K562 (cell line): ENCODE measurements around the gene SLC12A9. TPM values are rescaled to one million over a fixed set of nuclear protein-coding genes. Genes with fewer than 3 reads are reported as not detected.

ENCODE experiments used
- CREB1 ChIP-seq, 2 experiments: sonication (generic) in 1 of 2; formaldehyde crosslinking in 1 of 2; IDR thresholded peaks; 2 replicates each; pipeline versions ENCODE4 v1.6.1 to v1.8.0; 2012 to 2022; ENCODE audit warnings: inconsistent platforms in 1 of 2, mild to moderate bottlenecking in 1 of 2, missing genetic modification reagents in 1 of 2, moderate library complexity in 1 of 2
- ELF1 ChIP-seq: fragments of 200-800 bp; sonication (Bioruptor generic); IDR thresholded peaks from 2 replicates; pipeline ENCODE4 v1.6.1; 2016; ENCODE audit warnings: missing genetic modification characterization, missing compliant biosample characterization
- ETV5 ChIP-seq: sonication (generic); formaldehyde crosslinking; IDR thresholded peaks from 2 replicates; pipeline ENCODE4 v1.4.0; 2020; ENCODE audit warnings: low read depth, mild to moderate bottlenecking, missing genetic modification reagents
- FIP1L1 ChIP-seq: fragments of 200-400 bp; formaldehyde crosslinking; IDR thresholded peaks from 2 replicates; pipeline ENCODE4 v1.6.1; 2018; ENCODE audit warnings: mild to moderate bottlenecking, low read depth, low read length; ENCODE audit not compliant: poor library complexity, severe bottlenecking
- FOXJ3 ChIP-seq: sonication (generic); formaldehyde crosslinking; IDR thresholded peaks from 2 replicates; pipeline ENCODE4 v1.4.0; 2020; ENCODE audit warnings: mild to moderate bottlenecking, missing genetic modification reagents
- FOXP4 ChIP-seq: sonication (generic); formaldehyde crosslinking; IDR thresholded peaks from 2 replicates; pipeline ENCODE4 v1.8.0; 2022; ENCODE audit warnings: mild to moderate bottlenecking, missing genetic modification reagents, borderline replicate concordance
- MIER1 ChIP-seq: fragments of 450-650 bp; IDR thresholded peaks from 2 replicates; pipeline ENCODE4 v1.6.1; 2016; ENCODE audit warnings: antibody characterized with exemption, mild to moderate bottlenecking, low read depth
- MYC ChIP-seq, 2 experiments: fragments of 250-450 bp in 1 of 2; sonication (Bioruptor Pico) in 1 of 2; IDR thresholded peaks; 2 replicates each; pipeline versions ENCODE4 v1.5.1 to v1.6.1; 2012 to 2021; ENCODE audit warnings: low read depth in 2 of 2, borderline replicate concordance in 1 of 2, improper control_type of control experiment in 1 of 2, low read length in 1 of 2, mild to moderate bottlenecking in 1 of 2, moderate library complexity in 1 of 2
- NFIC ChIP-seq: fragments of 450-650 bp; IDR thresholded peaks from 2 replicates; pipeline ENCODE4 v1.6.1; 2017; ENCODE audit warnings: mild to moderate bottlenecking, inconsistent platforms
- POLR3G ChIP-seq: IDR thresholded peaks from 2 replicates; pipeline ENCODE4 v1.6.1; 2011; ENCODE audit not compliant: insufficient read length, insufficient replicate concordance; ENCODE audit errors: extremely low read depth
- ZBED1 ChIP-seq: IDR thresholded peaks from 2 replicates; pipeline ENCODE4 v1.6.1; 2014
- ZBTB1 ChIP-seq: sonication (generic); formaldehyde crosslinking; IDR thresholded peaks from 2 replicates; pipeline ENCODE4 v1.8.1; 2023; ENCODE audit warnings: missing genetic modification reagents, low read depth, mild to moderate bottlenecking, borderline replicate concordance
- ZBTB17 ChIP-seq: fragments of 450-650 bp; formaldehyde crosslinking; IDR thresholded peaks from 2 replicates; pipeline ENCODE4 v1.4.0; 2020; ENCODE audit warnings: mild to moderate bottlenecking
- ZNF121 ChIP-seq: sonication (generic); formaldehyde crosslinking; conservative IDR thresholded peaks from 2 replicates; pipeline ENCODE4 v1.8.0; 2022; ENCODE audit warnings: missing genetic modification reagents
- ZNF133 ChIP-seq: fragments of 250-450 bp; sonication (Bioruptor Pico); IDR thresholded peaks from 2 replicates; pipeline ENCODE4 v1.4.0; 2020; ENCODE audit warnings: mild to moderate bottlenecking
- ZNF41 ChIP-seq: fragments of 250-450 bp; sonication (Bioruptor Pico); conservative IDR thresholded peaks from 2 replicates; pipeline ENCODE4 v1.4.0; 2020; ENCODE audit warnings: mild to moderate bottlenecking
- ZNF785 ChIP-seq: fragments of 250-450 bp; sonication (Bioruptor Pico); IDR thresholded peaks from 2 replicates; pipeline ENCODE4 v1.4.0; 2020; ENCODE audit warnings: mild to moderate bottlenecking
- polyA plus RNA-seq, 8 experiments: library from polyadenylated mRNA; depleted of rRNA in 4 of 8; stranded (reverse) in 5 of 8; unstranded in 3 of 8; fragments of >200 nt; fragmentation: Nextera tagmentation in 2 of 8; fragmentation: Illumina TruSeq in 1 of 8; extraction: Ambion mirVana in 2 of 8; extraction: Trizol in 1 of 8; gene quantifications; 2 replicates each; pipeline versions ENCODE4 v1.2.1 to v1.2.3, GENCODE V29; 2011 to 2014; ENCODE audit warnings: inconsistent platforms in 1 of 8, missing spikeins in 1 of 8
- total RNA-seq, 7 experiments: library from RNA; depleted of rRNA in 6 of 7; stranded (reverse); fragments of >200 nt in 6 of 7; fragmentation: Illumina TruSeq in 2 of 7; extraction: Trizol in 2 of 7; gene quantifications; 2 replicates each; pipeline versions ENCODE4 v1.2.1 to v1.2.3, GENCODE V29; 2011 to 2021; ENCODE audit warnings: low replicate concordance in 1 of 7
- TF ChIP-seq, protein P1 (sequence below): sonication (generic); formaldehyde crosslinking; IDR thresholded peaks from 2 replicates; pipeline ENCODE4 v1.8.0; 2022; ENCODE audit warnings: missing genetic modification reagents, mild to moderate bottlenecking, moderate library complexity, borderline replicate concordance
- TF ChIP-seq, protein P2 (sequence below), 2 experiments: fragments of 450-650 bp in 1 of 2; sonication (generic) in 1 of 2; formaldehyde crosslinking in 1 of 2; IDR thresholded peaks in 1 of 2; conservative IDR thresholded peaks in 1 of 2; 2 replicates each; pipeline versions ENCODE4 v1.6.1 to v1.8.1; 2016 to 2023; ENCODE audit warnings: mild to moderate bottlenecking in 2 of 2, moderate library complexity in 2 of 2, inconsistent platforms in 1 of 2, missing genetic modification reagents in 1 of 2
- TF ChIP-seq, protein P3 (sequence below): fragments of 200-400 bp; formaldehyde crosslinking; IDR thresholded peaks from 2 replicates; pipeline ENCODE4 v1.6.1; 2017; ENCODE audit warnings: mild to moderate bottlenecking, low read depth, low read length, moderate library complexity

The SLC12A9 gene
- total and polyA plus RNA-seq, 9 of the 15 experiments (the other 6 are each of a cell fraction or from before 2014, with no cell fraction given) = 0.06 to 20.2 (median 10.7) TPM

DNA sequence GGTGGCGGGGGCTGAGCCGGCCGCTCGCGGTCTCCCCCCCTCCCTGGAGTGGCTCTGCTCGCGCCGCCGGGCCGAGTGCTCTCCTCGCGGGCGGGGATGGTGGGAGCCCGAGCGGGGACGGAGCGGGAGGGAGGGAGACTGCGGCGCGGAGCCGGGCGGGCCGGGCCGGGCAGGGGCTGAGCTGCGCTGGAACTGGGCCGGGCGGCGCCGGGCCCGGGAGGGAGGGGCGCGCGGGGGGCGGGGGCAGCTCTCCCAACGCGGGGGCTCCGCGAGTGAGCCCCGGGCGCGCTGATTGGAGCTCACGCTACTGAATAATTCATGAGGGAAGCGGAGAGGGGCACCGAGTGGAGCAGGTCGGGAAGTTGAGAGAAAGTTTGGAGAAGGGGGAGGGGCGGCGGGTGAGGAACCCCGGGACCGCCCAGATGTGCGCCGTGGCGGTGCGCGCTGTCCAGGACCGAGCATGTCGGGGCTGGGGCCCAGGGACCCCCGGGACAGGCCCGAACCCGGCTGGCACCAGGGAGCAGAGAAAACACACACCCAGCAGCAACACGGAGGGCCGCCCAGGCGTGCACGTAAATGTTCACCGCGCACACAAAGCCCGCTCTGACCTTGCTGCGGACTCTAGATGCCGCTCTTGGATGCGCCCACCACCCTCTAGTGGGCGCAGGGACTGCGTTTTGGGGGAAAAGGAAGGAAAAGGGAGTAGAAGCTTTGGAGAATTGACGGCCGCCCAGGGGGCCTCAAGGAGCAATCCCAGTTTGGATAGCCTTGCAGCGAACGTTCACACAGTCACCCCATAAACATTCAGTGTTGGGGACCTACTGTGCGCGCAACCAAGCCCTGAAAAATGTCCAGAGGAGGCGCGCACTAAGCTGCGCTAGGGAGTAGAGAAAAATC lies 24.9 kb upstream of the SLC12A9 start, which contains the start of gene EPHB4 (continued):
- TF ChIP-seq, protein P1, sequence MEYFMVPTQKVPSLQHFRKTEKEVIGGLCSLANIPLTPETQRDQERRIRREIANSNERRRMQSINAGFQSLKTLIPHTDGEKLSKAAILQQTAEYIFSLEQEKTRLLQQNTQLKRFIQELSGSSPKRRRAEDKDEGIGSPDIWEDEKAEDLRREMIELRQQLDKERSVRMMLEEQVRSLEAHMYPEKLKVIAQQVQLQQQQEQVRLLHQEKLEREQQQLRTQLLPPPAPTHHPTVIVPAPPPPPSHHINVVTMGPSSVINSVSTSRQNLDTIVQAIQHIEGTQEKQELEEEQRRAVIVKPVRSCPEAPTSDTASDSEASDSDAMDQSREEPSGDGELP = peak; percentile 72; the same call in 1 of the 2 replicates
- TF ChIP-seq FOXP4 (CRISPR knock-in tag) = no peak
- no peak for TF ChIP-seq MIER1
- no peak for TF ChIP-seq POLR3G
- no peak for TF ChIP-seq ZNF785
- TF ChIP-seq ZNF121 (CRISPR knock-in tag) = no peak
- TF ChIP-seq, protein P2, sequence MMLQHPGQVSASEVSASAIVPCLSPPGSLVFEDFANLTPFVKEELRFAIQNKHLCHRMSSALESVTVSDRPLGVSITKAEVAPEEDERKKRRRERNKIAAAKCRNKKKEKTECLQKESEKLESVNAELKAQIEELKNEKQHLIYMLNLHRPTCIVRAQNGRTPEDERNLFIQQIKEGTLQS (IDR thresholded peaks at IDR 0.05) = no peak
- TF ChIP-seq, protein P2 (CRISPR knock-in tag; conservative IDR thresholded peaks at IDR 0.05) = no peak
- TF ChIP-seq ELF1 (tag) = peak; percentile 47; the same call in 1 of the 2 replicates
- TF ChIP-seq, protein P3, sequence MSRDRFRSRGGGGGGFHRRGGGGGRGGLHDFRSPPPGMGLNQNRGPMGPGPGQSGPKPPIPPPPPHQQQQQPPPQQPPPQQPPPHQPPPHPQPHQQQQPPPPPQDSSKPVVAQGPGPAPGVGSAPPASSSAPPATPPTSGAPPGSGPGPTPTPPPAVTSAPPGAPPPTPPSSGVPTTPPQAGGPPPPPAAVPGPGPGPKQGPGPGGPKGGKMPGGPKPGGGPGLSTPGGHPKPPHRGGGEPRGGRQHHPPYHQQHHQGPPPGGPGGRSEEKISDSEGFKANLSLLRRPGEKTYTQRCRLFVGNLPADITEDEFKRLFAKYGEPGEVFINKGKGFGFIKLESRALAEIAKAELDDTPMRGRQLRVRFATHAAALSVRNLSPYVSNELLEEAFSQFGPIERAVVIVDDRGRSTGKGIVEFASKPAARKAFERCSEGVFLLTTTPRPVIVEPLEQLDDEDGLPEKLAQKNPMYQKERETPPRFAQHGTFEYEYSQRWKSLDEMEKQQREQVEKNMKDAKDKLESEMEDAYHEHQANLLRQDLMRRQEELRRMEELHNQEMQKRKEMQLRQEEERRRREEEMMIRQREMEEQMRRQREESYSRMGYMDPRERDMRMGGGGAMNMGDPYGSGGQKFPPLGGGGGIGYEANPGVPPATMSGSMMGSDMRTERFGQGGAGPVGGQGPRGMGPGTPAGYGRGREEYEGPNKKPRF = no peak
- peak; percentile 28 for TF ChIP-seq FIP1L1
- no peak for TF ChIP-seq ZBTB17 (CRISPR knock-in tag)
- TF ChIP-seq ZBED1 = no peak
- TF ChIP-seq ETV5 (CRISPR knock-in tag) = peak; percentile 61
- peak; percentile 69 for TF ChIP-seq ZBTB1 (CRISPR knock-in tag)
- TF ChIP-seq MYC (IDR thresholded peaks at IDR 0.05; ENCODE audit: low read depth, low read length) = peak; percentile 67
- TF ChIP-seq MYC (CRISPR knock-in tag; IDR thresholded peaks at IDR 0.05; ENCODE audit: borderline replicate concordance, low read depth) = no peak
- peak; percentile 37 for TF ChIP-seq NFIC
- 0 out of 2 replicates have a peak, but pooled peaks have one; percentile 14 for TF ChIP-seq CREB1 (IDR thresholded peaks at IDR 0.05)
- no peak; the same call in 1 of the 2 replicates for TF ChIP-seq CREB1 (CRISPR knock-in tag; IDR thresholded peaks at IDR 0.05)
- no peak for TF ChIP-seq FOXJ3 (CRISPR knock-in tag)
- TF ChIP-seq ZNF133 (CRISPR knock-in tag) = no peak
- TF ChIP-seq ZNF41 = no peak
